K562 (cell line): ENCODE measurements around the gene CSTB. TPM values are rescaled to one million over a fixed set of nuclear protein-coding genes. Genes with fewer than 3 reads are reported as not detected.

ENCODE experiments used
- BMI1 ChIP-seq: fragments of 150-350 bp; IDR thresholded peaks from 2 replicates; pipeline ENCODE4 v1.6.1; 2014; ENCODE audit warnings: low read length
- CBFA2T3 ChIP-seq: fragments of 450-650 bp; IDR thresholded peaks from 2 replicates; pipeline ENCODE4 v1.6.1; 2017
- CREB1 ChIP-seq, 2 experiments: sonication (generic) in 1 of 2; formaldehyde crosslinking in 1 of 2; IDR thresholded peaks; 2 replicates each; pipeline versions ENCODE4 v1.6.1 to v1.8.0; 2012 to 2022; ENCODE audit warnings: inconsistent platforms in 1 of 2, mild to moderate bottlenecking in 1 of 2, missing genetic modification reagents in 1 of 2, moderate library complexity in 1 of 2
- ELF1 ChIP-seq: fragments of 200-800 bp; sonication (Bioruptor generic); IDR thresholded peaks from 2 replicates; pipeline ENCODE4 v1.6.1; 2016; ENCODE audit warnings: missing genetic modification characterization, missing compliant biosample characterization
- ETV6 ChIP-seq, 3 experiments: fragments of 150-350 bp in 1 of 3; sonication (generic) in 1 of 3; formaldehyde crosslinking in 1 of 3; IDR thresholded peaks; 2 replicates each; pipeline versions ENCODE4 v1.6.1 to v1.8.0; 2014 to 2022; ENCODE audit warnings: borderline replicate concordance in 2 of 3, low read depth in 2 of 3, antibody characterized with exemption in 1 of 3, low read length in 1 of 3, mild to moderate bottlenecking in 1 of 3, missing genetic modification reagents in 1 of 3
- HNRNPLL ChIP-seq: fragments of 200-400 bp; formaldehyde crosslinking; IDR thresholded peaks from 2 replicates; pipeline ENCODE4 v1.6.1; 2017; ENCODE audit warnings: low read length, low read depth, mild to moderate bottlenecking; ENCODE audit not compliant: poor library complexity, severe bottlenecking
- KDM1A ChIP-seq, 2 experiments: fragments of 450-650 bp; IDR thresholded peaks; 2 replicates each; pipeline ENCODE4 v1.6.1; 2016; ENCODE audit warnings: mild to moderate bottlenecking in 2 of 2
- KLF1 ChIP-seq: fragments of 450-650 bp; IDR thresholded peaks from 2 replicates; pipeline ENCODE4 v1.6.1; 2016; ENCODE audit warnings: missing genetic modification characterization, missing compliant biosample characterization
- MTA2 ChIP-seq: fragments of 450-650 bp; IDR thresholded peaks from 2 replicates; pipeline ENCODE4 v1.6.1; 2016; ENCODE audit warnings: low read depth
- OTX1 ChIP-seq: fragments of 450-650 bp; formaldehyde crosslinking; IDR thresholded peaks from 2 replicates; pipeline ENCODE4 v1.4.0; 2022; ENCODE audit warnings: mild to moderate bottlenecking
- POLR3A ChIP-seq: IDR thresholded peaks from 2 replicates; pipeline ENCODE4 v1.6.1; 2011; ENCODE audit warnings: borderline replicate concordance, mild to moderate bottlenecking, moderate library complexity; ENCODE audit not compliant: insufficient read length, insufficient read depth; ENCODE audit errors: extremely low read depth
- SMARCA5 ChIP-seq: fragments of 450-650 bp; IDR thresholded peaks from 2 replicates; pipeline ENCODE4 v1.6.1; 2016
- SPI1 ChIP-seq: IDR thresholded peaks from 2 replicates; pipeline ENCODE4 v1.6.1; 2011; ENCODE audit warnings: low read depth, low read length, control low read depth, borderline replicate concordance
- TCF7L2 ChIP-seq: fragments of 150-350 bp; IDR thresholded peaks from 2 replicates; pipeline ENCODE4 v1.6.1; 2016; ENCODE audit warnings: low read depth, mild to moderate bottlenecking, low read length, moderate library complexity
- XRCC5 ChIP-seq: fragments of 200-400 bp; formaldehyde crosslinking; IDR thresholded peaks from 2 replicates; pipeline ENCODE4 v1.6.1; 2017; ENCODE audit warnings: low read depth, mild to moderate bottlenecking, low read length
- ZBTB1 ChIP-seq: sonication (generic); formaldehyde crosslinking; IDR thresholded peaks from 2 replicates; pipeline ENCODE4 v1.8.1; 2023; ENCODE audit warnings: missing genetic modification reagents, low read depth, mild to moderate bottlenecking, borderline replicate concordance
- ZC3H4 ChIP-seq: sonication (generic); formaldehyde crosslinking; IDR thresholded peaks from 2 replicates; pipeline ENCODE4 v1.9.0; 2021; ENCODE audit warnings: missing genetic modification reagents, borderline replicate concordance
- ZFP36 ChIP-seq: fragments of 150-350 bp; IDR thresholded peaks from 2 replicates; pipeline ENCODE4 v1.6.1; 2018; ENCODE audit warnings: low read length, low read depth; ENCODE audit not compliant: partially characterized antibody
- ZNF143 ChIP-seq: sonication (generic); formaldehyde crosslinking; IDR thresholded peaks from 2 replicates; pipeline ENCODE4 v1.9.0; 2022; ENCODE audit warnings: mild to moderate bottlenecking, missing genetic modification reagents
- ZNF347 ChIP-seq: fragments of 450-650 bp; formaldehyde crosslinking; IDR thresholded peaks from 2 replicates; pipeline ENCODE4 v1.4.0; 2020; ENCODE audit warnings: low read depth, mild to moderate bottlenecking, moderate library complexity
- ZNF695 ChIP-seq: fragments of 450-650 bp; formaldehyde crosslinking; IDR thresholded peaks from 2 replicates; pipeline ENCODE4 v1.4.0; 2020; ENCODE audit warnings: mild to moderate bottlenecking, moderate library complexity
- polyA plus RNA-seq, 8 experiments: library from polyadenylated mRNA; depleted of rRNA in 4 of 8; stranded (reverse) in 5 of 8; unstranded in 3 of 8; fragments of >200 nt; fragmentation: Nextera tagmentation in 2 of 8; fragmentation: Illumina TruSeq in 1 of 8; extraction: Ambion mirVana in 2 of 8; extraction: Trizol in 1 of 8; gene quantifications; 2 replicates each; pipeline versions ENCODE4 v1.2.1 to v1.2.3, GENCODE V29; 2011 to 2014; ENCODE audit warnings: inconsistent platforms in 1 of 8, missing spikeins in 1 of 8
- total RNA-seq, 7 experiments: library from RNA; depleted of rRNA in 6 of 7; stranded (reverse); fragments of >200 nt in 6 of 7; fragmentation: Illumina TruSeq in 2 of 7; extraction: Trizol in 2 of 7; gene quantifications; 2 replicates each; pipeline versions ENCODE4 v1.2.1 to v1.2.3, GENCODE V29; 2011 to 2021; ENCODE audit warnings: low replicate concordance in 1 of 7
- TF ChIP-seq, protein P1 (sequence below), 2 experiments: fragments of 250-450 bp in 1 of 2; fragments of 450-650 bp in 1 of 2; sonication (Bioruptor Pico) in 1 of 2; IDR thresholded peaks; 2 replicates each; pipeline versions ENCODE4 v1.6.1 to v1.8.0; 2016 to 2021; ENCODE audit warnings: mild to moderate bottlenecking in 2 of 2, moderate library complexity in 2 of 2, missing compliant biosample characterization in 1 of 2, missing genetic modification characterization in 1 of 2
- TF ChIP-seq, protein P2 (sequence below): sonication (generic); formaldehyde crosslinking; IDR thresholded peaks from 2 replicates; pipeline ENCODE4 v1.5.0; 2020; ENCODE audit warnings: missing genetic modification reagents

CSTB gene
- total and polyA plus RNA-seq, 9 of the 15 experiments (the other 6 are each of a cell fraction or from before 2014, with no cell fraction given), result 12.4 to 65.0 (median 31.7) TPM

DNA sequence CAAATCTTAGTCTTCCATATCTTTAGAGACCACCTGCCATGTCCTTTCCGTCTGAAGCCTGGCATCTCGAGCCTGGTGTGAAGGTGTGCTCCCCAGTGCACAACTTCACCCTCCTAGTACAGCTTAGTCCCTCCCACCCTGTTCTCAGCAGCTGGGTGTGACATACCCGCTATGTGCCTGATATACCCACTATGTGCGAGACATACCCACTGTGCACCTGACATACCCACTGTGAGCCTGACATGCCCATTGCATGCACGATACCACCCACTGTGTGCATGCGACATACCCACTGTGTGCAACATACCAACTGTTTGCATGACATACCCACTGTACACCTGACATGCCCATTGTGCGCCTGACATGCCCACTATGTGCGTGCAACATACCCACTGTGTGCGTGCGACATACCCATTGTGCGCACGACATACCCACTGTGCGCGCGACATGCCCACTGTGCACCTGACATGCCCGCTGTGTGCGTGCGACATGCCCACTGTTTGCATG is 10.2 kb upstream of the CSTB start (continued):
- TF ChIP-seq KDM1A (IDR thresholded peaks at IDR 0.05) (peak in 1 of 2 experiments; percentile 25; a peak in 1 of 4 replicates), BMI1 (no peak), ZC3H4 (peak; percentile 72), SMARCA5 (no peak), XRCC5 (no peak), ELF1 (tag) (no peak), SPI1 (no peak), ZBTB1 (CRISPR knock-in tag) (no peak), ETV6 (IDR thresholded peaks at IDR 0.05; ENCODE audit: borderline replicate concordance in 1 of 2, low read depth in 2 of 2, low read length in 1 of 2) (no peak), ETV6 (CRISPR knock-in tag; IDR thresholded peaks at IDR 0.05; ENCODE audit: borderline replicate concordance) (no peak), MTA2 (no peak), ZNF695 (CRISPR knock-in tag) (no peak), ZNF143 (CRISPR knock-in tag) (0 out of 2 replicates have a peak, but pooled peaks have one; percentile 1), OTX1 (CRISPR knock-in tag) (no peak), ZNF347 (CRISPR knock-in tag) (no peak), CBFA2T3 (peak; percentile 45), ZFP36 (no peak), TCF7L2 (no peak), KLF1 (tag) (0 out of 2 replicates have a peak, but pooled peaks have one; percentile 12), HNRNPLL (no peak), CREB1 (IDR thresholded peaks at IDR 0.05) (no peak), CREB1 (CRISPR knock-in tag; IDR thresholded peaks at IDR 0.05) (no peak), POLR3A (no peak)
- TF ChIP-seq, protein P1, sequence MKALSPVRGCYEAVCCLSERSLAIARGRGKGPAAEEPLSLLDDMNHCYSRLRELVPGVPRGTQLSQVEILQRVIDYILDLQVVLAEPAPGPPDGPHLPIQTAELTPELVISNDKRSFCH (CRISPR knock-in tag; IDR thresholded peaks at IDR 0.05), result no peak
- TF ChIP-seq, protein P1 (tag; IDR thresholded peaks at IDR 0.05), result no peak
- TF ChIP-seq, protein P2, sequence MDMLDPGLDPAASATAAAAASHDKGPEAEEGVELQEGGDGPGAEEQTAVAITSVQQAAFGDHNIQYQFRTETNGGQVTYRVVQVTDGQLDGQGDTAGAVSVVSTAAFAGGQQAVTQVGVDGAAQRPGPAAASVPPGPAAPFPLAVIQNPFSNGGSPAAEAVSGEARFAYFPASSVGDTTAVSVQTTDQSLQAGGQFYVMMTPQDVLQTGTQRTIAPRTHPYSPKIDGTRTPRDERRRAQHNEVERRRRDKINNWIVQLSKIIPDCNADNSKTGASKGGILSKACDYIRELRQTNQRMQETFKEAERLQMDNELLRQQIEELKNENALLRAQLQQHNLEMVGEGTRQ (CRISPR knock-in tag), result no peak
